NCI-H2227 treated with DMSO at 0.1 percent for 48 hours (cell line): ENCODE results near the gene LTA.
"Not testable (repeated sequence)": the region's sequence is repeated elsewhere in the genome, so short reads cannot be mapped to it uniquely, and the experiment has no call there.

Experiments used
- DNase-seq: peaks from one replicate; lab custom pipeline; 2025; lab: John Stamatoyannopoulos, UW

LTA gene

DNA sequence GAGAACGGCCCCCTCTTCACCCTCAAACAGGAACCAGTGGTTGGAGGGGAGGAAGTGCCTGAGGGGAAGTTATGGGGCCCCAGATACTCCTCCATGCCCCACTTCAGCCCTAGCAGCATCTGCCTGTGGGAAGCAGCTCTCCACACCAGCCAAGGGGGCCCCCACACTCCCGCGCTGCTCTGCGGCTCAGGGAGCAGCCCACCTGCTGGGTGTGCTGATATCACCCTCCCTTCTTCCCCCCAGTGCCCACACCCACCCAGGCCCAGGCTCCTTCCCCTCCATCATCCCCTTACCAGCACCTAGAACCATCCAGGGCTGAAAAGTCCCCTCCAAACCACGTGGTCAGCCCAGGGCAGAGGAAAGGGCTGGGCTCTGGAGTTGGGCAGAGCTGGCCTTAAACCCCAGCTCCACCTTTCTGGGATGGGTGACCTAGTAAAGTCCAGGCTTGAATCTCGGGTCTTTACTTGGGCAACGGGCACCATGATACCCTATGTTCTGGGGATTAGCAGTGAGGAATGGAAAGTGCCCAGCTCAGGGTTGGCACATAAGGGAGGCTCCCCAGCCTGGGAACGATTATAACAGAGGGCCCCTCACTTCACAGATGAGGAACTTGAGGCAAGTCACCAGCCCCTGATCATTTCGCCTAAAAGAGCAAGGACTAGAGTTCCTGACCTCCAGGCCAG is 14.7 kb downstream of the LTA start:
- DNase-seq, result no peak

DNA sequence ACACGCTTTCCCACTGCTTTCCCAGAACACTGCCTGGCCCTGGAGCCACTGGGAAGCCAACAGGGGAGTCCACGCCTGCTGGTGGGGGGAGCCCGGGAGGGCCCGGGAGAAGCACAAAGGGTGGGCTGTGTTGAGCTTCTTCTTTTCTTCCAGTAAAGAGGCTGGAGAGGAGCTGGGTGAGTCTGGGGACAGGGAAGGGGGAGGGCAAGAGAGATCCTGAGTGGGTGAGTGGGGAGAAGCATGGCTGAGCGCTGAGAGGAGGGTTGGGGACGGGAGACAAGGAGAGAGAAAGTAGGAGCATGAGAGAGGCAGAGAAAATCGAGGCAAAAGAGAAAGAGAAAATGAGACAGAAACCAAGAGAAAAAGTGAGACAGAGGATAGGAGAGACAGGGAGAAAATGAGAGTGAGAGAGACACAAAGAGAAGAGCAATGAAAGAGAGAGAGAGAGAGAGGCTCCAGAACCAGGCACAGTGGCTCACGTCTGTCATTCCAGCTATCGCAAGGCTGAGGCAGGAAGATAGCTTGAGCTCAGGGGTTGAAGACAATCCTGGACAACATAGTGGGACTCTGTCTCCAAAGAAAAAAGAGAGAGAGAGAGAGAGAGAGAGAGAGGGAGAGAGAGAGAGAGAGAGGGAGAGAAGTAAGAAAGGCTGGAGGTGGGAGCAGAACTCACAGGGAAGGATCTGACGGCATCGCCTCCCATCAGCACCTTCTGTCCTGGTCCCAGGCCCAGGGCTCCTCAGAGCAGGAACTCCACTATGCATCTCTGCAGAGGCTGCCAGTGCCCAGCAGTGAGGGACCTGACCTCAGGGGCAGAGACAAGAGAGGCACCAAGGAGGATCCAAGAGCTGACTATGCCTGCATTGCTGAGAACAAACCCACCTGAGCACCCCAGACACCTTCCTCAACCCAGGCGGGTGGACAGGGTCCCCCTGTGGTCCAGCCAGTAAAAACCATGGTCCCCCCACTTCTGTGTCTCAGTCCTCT is 16.0 kb downstream of the LTA start:
- DNase-seq, result no peak

DNA sequence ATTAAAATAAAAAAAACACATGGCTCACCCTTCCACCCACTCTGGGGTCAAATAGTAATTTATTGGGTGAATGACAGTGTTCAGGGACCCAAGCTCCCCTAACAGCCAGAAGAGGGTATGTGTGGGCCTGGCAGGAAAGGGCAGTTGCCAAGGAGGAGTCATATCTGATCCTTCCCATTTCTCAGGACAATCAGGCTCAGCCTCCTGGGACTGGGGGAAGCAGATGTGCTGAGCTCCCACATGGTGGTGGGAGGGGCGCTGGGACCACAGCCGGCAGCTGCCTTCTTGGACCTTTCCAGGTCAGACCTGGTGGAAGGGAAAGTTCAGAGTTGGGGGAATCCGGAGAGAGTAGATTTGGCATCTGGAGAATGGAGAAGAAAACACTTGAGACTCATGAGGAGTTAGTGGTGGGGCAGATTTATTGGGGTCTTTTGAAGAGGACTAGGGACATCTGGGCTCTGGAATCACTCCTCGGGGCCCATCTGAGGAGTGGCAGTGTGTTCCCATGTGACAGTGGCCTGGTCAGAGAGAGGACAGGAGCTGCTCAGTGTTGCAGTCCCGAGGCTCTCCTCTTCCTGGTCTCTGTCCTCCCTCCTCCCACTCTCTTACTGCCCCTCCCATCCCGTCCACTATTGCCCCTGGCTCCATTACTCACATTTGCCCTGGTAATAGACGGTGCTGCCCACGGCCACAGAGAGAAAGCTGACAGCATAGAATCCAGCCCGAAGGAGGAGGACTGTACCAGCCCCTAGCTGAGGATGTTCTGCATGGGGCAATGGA is 17.0 kb downstream of the LTA start:
- no peak for DNase-seq

DNA sequence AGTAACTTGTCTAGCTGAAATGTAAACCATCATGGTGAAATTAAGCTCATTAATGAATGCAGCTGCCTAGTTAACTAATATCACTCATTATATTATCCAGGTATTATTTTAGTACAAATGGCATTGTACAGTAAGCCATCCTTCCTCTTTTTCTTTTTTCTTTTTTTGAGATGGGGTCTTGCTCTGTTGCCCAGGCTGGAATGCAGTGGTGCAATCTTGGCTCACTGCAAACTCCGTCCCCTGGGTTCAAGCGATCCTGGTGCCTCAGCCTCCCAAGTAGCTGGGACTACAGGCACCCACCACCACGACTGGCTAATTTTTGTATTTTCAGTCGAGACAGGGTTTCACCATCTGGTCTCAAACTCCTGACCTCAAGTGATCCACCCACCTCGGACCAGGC is 18.6 kb downstream of the LTA start:
- DNase-seq, result not testable (repeated sequence)

DNA sequence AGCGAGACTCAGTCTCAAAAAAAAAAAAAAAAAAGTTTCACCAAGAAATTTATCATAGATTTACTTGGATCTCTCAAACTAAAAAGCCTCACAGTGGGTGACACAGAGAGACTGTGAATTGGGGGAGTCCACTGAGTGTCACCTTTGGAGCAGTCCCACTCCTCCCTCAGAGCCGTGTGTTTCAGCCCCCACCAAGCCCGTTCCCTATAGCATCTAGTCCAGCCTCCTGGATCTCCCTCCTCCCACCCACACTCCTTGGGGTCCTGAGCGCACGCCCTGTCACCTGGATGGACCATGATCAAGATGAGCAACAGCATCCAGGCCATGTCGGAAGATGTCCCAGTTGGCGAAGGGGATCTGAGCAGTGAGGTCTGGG is 20.3 kb downstream of the LTA start:
- DNase-seq, result no peak

DNA sequence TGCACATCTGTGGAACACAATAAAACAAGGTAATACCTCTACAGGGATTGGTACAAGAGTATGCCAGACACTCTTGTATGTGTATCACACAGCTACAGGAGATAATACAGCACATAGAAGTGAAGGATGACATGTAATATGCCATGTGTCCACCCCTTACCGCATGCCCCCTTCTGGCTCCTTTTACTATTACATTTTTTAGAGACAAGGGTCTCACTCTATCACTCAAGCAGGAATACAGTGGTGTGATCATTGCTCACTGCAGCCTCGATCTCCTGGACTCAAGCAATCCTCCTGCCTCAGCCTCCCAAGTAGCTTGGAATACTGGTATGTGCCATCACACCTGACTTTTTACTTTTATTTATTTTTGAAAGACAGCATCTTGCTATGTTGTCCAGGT is 24.9 kb downstream of the LTA start:
- DNase-seq, result peak; percentile 48

DNA sequence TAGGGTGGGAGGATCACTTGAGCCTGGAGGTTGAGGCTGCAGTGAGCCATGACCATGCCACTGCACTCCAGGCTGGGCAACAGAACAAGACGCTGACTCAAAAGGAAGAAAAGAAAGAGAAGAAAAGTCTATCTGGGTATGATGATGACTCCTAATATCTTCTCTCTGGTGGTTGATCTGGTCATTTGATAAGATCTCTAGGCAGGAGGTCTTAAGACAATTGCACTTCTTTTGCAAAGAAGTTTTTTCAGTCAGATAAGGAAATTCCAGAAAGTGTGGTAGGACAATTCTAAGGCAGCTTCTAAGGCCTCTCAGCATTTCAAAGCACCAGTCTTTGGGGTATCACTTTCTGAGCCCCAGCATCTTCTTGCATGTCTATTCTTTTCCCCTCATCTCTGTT is 35.2 kb downstream of the LTA start:
- DNase-seq, result no peak

DNA sequence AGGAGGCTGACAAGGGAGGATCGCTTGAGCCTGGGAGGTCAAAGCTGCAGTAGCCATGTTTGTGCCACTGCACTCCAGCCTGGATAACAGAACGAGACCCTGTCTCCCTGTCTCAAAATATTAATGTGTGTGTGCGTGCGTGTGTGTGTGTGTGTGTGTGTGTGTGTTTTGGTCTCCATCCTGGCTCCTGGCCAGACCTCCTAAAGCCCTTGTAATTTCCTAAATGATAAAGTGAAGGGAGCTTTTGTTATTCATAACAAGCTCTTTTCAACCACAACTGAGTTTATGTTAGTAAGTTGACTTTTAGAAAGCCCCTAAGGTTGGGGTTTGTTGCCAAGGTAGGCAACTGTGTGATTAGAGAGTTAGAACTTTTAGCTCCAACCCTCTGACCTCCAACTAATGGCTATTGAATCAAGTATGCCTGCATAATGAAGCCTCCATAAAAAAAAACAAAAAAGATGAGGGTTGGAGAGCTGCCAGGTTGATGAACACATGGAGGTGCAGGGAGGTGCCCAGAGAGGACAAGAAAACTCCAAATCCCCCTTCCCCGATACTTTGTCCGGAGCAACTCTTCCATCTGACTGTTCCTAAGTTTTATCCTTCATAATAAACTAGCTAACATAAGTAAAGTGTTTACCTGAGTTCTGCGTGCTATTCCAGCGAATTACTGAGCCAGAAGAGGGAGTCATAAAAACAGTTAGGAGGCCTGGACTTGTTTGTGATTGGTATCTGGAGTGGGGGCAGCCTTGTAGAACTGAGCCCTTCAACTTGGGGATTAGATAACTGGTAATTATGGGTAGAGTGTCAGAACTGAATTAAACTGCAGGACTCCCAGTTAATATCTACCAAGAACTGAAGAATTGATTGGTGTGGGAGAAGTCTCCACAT is 37.7 kb downstream of the LTA start:
- peak; percentile 62 for DNase-seq

DNA sequence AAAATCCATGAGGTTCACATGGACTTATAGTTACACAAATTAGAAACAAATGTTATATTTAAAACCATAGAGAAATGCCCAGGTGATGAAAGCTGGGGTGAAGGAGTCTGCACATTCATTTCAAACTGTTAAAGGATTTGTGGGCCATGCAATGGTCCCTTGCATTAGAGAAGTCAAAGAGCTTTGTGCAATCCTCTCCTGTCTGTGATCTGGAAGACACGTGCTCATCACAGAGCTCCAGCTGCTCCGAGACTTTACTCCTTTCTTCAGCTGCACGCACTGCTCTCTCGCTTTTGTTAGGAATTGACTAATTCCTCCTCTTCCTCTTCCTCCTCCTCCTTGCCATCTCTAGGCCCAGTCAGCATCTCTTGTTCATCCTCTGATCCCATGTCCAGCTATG is 38.9 kb downstream of the LTA start:
- no peak for DNase-seq

DNA sequence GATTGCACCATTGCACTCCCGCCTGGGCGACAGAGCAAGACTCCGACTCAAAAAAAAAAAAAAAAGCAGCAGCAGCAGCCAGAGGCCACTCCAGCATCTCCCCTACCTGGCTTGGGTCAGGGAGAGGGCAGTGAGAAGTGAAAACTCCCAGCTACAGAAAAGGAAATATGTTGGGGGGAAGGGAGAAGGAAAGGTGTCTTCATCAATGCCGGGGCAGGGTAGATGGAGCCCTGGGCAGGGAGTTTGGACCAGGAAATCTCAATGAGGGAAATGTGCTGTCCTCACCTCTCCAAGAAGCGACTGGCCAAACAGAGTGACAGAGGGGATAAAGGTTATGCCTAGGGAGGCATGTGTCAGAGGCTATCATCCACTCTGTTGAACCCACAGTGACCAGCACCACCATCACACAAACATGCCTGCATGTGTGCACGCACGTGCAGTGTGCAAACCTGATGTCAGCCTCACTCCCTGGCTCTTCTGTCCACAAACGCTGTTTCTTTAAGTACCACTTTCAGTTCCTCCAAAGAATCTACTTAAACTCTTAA is 42.1 kb downstream of the LTA start:
- DNase-seq, result no peak

DNA sequence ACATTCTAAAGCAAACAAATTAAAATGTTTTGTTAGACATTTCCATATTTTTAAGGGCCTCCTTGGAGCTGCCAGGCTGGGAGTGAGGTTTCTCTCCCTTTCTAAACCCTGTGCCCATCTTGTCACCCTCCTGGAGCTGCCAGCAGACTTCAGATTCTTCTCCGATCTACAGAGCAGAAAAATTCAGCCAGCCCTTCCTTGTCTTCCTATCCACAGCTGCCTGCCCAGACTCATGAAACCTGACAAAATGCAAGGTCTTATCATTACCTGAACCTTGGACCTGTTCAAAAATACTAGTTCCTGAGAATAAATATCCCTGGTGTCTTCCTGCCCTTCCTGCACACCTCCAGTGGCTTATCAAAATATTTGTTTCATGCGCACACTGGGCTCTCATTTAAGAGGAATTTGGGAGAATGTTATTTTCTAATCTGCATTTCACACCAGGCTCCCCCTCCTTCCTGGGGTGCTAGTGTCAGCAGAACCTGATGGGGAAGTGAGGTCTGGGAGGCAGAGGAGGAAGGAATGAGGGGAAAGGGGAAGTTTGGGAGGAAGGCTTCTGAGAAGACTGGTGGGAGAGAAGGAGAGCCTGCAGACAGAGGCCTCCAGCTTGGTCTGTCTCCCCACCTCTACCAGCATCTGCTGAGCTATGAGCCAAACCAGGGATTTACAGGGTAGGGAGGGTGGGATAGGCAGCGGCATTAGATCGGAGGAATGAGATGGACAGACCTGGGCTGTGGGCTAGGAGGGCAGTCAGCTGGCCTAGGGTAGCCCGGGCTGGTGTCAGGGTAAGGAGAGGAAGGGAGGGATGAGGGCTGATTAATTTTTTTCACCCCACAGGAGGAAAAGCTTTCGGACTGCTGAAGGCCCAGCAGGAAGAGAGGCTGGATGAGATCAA is 42.8 kb downstream of the LTA start, which contains the start of gene AIF1:
Gene AIF1 (plus strand): TSS at position 551 of the 895 bp plus-strand sequence. CDS start 96 bp downstream, at position 647.
- no peak for DNase-seq

DNA sequence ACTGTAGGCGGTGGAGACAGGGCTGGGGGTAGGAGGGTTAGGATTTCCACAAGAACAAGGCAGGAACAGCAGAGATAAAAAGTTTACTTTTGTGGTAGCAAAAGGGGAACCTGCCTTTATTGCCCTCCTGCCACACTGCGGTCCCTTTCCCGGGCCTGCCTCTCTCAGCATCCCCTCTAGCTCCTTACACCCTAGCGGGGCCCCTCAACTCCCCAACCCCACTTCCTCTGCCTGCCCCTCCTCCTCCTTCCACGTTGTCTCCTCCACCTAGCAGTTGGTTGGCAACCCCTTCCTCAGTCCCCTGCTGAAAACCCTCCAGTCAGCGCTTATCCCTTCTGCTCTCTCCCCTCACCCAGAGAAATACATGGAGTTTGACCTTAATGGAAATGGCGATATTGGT is 43.7 kb downstream of the LTA start:
- no peak for DNase-seq

DNA sequence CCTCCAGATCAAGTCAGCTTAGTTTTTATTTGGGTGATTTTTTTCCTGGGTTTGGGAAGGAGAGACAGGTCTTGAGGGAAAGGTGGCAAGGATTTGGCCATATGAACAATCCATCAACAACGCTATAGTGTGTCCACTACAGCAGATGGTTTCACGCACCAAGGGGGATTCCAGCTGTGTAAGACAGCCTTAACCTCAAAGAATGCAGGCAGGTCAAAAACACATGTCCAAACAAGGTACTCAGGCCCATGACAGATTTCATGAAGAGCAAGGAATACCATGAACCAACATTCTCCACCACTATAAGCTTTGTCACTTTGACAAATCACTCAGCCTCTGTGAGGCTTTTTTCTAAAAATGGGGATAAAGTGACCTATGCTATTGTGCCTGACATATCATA is 44.9 kb downstream of the LTA start:
- no peak for DNase-seq

DNA sequence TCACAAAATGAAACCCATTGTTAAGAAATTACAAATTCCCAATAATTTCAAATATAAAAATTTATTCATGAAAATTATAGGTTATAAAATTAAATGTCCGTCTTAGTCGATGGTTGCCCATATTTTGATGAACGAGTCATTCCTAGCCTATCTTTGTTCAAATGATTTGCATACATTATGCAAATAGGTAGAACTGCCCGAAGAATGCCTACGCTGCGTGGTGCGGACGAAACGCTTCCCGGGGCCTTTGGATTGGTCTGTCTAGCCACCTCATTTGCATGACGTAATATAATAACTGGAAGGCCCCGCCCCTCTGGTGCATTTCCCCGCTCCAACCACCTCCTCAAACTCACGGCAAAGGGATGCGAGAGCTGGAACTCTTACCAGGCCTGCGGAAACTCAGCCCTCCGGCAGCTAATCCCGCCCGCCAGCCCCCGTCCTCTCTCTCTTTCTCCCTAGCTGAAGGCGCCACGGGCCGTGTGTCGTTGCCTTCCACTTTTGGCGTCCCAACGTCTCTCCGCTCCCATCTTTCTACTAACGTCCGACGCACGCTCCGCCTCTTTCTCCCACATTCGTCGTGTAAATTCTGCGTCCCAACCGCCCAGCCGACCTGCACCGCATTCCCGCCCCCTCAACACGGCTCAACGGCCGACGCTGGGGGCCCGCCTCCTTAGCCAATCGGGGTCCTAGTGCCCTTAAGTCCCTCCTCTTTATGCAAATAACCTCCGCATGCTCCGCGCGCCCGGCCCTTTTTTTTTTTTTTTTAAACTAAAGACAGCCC is 47.9 kb downstream of the LTA start:
- peak; percentile 99 for DNase-seq

DNA sequence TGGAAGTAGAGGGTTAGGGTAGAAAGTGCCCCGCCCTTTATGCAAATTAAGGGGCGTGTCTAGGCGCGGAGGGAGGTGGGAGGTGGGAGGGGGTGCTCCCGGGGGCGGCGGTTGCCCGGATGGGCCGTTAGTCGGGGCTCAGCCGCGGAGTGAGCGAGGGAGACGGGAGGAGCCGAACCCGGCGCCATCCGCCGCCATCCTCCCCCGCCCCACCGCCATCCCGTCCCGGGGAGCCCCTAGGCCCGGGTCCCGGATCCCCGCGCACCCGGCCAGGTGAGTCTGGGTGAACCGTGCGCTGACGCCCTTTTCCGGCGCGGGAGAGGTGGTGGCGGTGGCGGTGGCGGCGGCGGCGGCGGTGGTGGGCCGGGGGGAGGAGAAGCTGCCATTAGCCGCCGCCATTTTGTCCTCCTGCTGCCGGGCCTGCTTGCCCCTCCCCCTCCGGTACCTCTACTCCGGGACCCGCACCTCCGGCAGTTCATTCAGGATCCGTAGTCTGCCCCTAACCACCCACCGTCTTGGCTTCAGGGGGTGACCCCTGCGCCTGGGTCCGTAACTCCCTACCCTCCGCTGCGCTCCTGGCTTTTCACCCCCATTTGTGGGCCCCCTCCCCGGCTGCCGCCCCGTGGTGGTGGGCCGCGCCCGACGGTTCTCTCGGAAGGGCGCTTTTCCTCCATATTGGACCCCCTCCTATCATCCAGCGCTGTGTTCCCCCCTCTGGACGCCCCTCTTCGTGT is 48.7 kb downstream of the LTA start, which contains the start of gene PRRC2A:
Gene PRRC2A (plus strand): TSS at position 130 of the 734 bp plus-strand sequence. CDS start 2,075 bp downstream, outside the sequence.
- DNase-seq, result peak; percentile 81

DNA sequence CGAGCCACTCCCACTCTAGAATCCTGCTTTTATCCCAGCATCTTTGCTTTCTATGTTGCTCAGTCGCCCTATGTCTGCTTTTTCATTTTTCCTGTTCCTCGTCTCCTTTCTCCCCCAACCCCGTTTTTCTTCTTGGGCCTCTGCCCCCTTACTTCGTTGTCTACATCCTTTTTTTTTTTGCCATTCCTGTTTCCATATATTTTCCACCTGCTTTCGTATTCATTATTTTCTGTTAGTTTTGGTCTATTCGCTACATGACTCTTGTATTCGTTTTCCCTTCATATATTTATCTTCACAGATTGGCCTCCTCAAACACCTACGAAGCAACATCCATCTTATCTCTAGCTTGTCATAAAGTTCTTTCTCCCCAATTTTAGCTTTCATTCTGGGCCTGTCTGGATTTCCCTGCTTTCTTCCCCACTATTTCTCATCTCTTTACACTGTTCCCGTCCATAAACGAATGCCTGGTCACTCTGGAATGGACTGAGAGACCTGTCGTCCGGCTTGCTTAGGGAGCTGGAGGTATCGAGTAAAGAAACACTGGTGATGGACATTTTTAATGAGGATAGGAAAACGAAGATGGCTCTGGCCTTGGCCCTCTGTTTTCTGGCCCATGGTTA is 49.3 kb downstream of the LTA start:
- DNase-seq, result no peak

DNA sequence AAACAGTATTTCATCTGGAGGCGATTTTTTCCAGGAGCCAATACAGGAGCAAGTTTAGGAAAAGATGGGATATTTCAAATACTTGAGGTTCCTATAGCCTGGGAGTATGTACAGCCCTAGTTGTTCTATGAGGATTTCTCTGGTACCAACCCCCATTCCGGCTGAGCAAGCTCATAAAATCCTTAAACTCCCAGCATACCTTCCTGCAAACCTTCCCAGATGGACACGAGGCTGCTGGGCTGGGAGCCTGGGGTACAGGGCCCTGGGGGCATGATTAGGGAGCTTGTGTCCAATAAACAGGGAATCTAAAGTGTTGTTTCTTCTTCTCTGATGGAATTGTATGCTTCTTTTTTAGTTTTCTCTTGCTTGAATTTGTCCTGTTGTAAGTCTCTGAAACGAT is 49.9 kb downstream of the LTA start:
- no peak for DNase-seq

DNA sequence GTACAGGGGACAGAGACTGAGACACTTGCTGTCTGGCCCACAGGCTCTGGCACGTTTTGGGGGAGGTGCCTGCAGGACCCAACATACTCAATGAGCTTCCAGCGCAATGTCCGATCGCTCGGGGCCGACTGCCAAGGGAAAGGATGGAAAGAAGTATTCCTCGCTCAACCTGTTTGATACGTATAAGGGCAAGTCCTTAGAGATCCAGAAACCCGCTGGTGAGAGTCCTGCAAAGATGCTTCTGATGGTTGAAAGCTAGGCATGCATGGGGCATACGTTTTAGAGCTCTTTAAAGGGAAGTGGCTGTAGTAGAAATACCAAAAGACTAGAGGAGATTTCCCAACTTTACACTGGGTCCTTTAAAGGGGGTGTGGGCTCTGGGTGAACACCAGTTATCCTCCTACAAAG is 50.6 kb downstream of the LTA start:
- DNase-seq, result no peak
